GM12878 (cell line): ENCODE data around the gene SLC24A3. TPM values are rescaled to one million over a fixed set of nuclear protein-coding genes. Genes with fewer than 3 reads are reported as not detected.

ENCODE experiments used
- ATAC-seq: fragments of 200-7000 bp; cut with Tn5 transposase; 3 replicates; pipeline ENCODE4 v1.9.1; 2020; ENCODE audit warnings: mild to moderate bottlenecking, moderate library complexity
- BruUV-seq: library from RNA; stranded (reverse); fragments of 400-500 nt; replicated peaks from 2 replicates; lab custom pipeline; 2021; lab: Mats Ljungman, UMichigan
- CTCF ChIA-PET: fragments of 300-600 bp; sonication (Branson Sonifier 250); formaldehyde crosslinking; extraction: SDS; loops from one replicate; lab custom pipeline; 2021; ENCODE audit warnings: inconsistent platforms; lab: Yijun Ruan, JAX
- POLR2A ChIA-PET: fragments of 350-600 bp; formaldehyde crosslinking; extraction: SDS; loops from one replicate; lab custom pipeline; 2021; ENCODE audit warnings: inconsistent platforms; lab: Charles Lee
- RAD21 ChIA-PET: fragments of 300-600 bp; sonication (Branson Sonifier 250); formaldehyde crosslinking; loops from one replicate; lab custom pipeline; 2023; ENCODE audit warnings: antibody characterized with exemption; ENCODE audit not compliant: unreplicated experiment; lab: Charles Lee
- SMC1A ChIA-PET: fragments of 300-600 bp; sonication (Branson Sonifier 250); formaldehyde crosslinking; loops from one replicate; lab custom pipeline; 2023; ENCODE audit not compliant: unreplicated experiment, uncharacterized antibody; lab: Charles Lee
- DNase-seq: peaks from one replicate; pipeline ENCODE4 v3.0.0-alpha.2; 2011; ENCODE audit warnings: low read depth, low spot score
- FAIRE-seq: peaks from 3 replicates; lab custom pipeline; 2011; peaks lifted over from hg19 to GRCh38; lab: Jason Lieb, UNC
- H2AFZ ChIP-seq: 2 replicates; pipeline ENCODE4 v1.6.0; 2011; ENCODE audit warnings: low read depth, low read length, control low read depth; ENCODE audit not compliant: control insufficient read depth
- H3K27ac ChIP-seq: 2 replicates; pipeline ENCODE4 v1.5.1; 2011; ENCODE audit warnings: control low read depth; ENCODE audit not compliant: control insufficient read depth, insufficient read depth
- H3K27me3 ChIP-seq, 2 experiments: replicated peaks in 1 of 2; 2 replicates each; pipeline versions ENCODE4 v1.6.0 to v1.6.1; 2011; ENCODE audit warnings: low read length in 1 of 2; ENCODE audit not compliant: control insufficient read depth in 2 of 2, insufficient read depth in 2 of 2
- H3K36me3 ChIP-seq, 2 experiments: 2 replicates each; pipeline ENCODE4 v1.5.1; 2011; ENCODE audit warnings: low read length in 1 of 2; ENCODE audit not compliant: control insufficient read depth in 2 of 2, insufficient read depth in 2 of 2
- H3K4me1 ChIP-seq: 2 replicates; pipeline ENCODE4 v1.6.1; 2011; ENCODE audit warnings: mild to moderate bottlenecking, low read length, moderate library complexity, mixed read lengths; ENCODE audit not compliant: control insufficient read depth, insufficient read depth
- H3K4me2 ChIP-seq: 2 replicates; pipeline ENCODE4 v1.6.0; 2011; ENCODE audit warnings: control low read depth; ENCODE audit not compliant: control insufficient read depth, insufficient read depth
- H3K4me3 ChIP-seq: fragments of 200-600 bp; sonication (generic); 2 replicates; pipeline ENCODE4 v1.5.1; 2016
- H3K79me2 ChIP-seq: 2 replicates; pipeline ENCODE4 v1.6.0; 2011; ENCODE audit warnings: low read length; ENCODE audit not compliant: control insufficient read depth, insufficient read depth
- H3K9ac ChIP-seq: 2 replicates; pipeline ENCODE4 v1.8.0; 2011; ENCODE audit warnings: low read length, control low read depth, mixed read lengths; ENCODE audit not compliant: control insufficient read depth, insufficient read depth
- H3K9me3 ChIP-seq: replicated peaks from 3 replicates; pipeline ENCODE4 v1.5.1; 2011; ENCODE audit warnings: mild to moderate bottlenecking, low read length; ENCODE audit not compliant: control insufficient read depth, insufficient read depth
- H4K20me1 ChIP-seq: 2 replicates; pipeline ENCODE4 v1.6.0; 2011; ENCODE audit not compliant: control insufficient read depth, insufficient read depth
- EP300 ChIP-seq, 2 experiments: fragments of 150-350 bp in 1 of 2; IDR thresholded peaks; 2 replicates each; pipeline ENCODE4 v1.6.1; 2011 to 2012; ENCODE audit warnings: low read depth in 2 of 2, low read length in 2 of 2, borderline replicate concordance in 1 of 2, improper control_type of control experiment in 1 of 2, inconsistent platforms in 1 of 2; ENCODE audit not compliant: control insufficient read depth in 1 of 2
- KAT2A ChIP-seq: conservative IDR thresholded peaks from 2 replicates; pipeline ENCODE4 v1.6.1; 2011; ENCODE audit warnings: low read depth, low read length; ENCODE audit not compliant: control insufficient read depth
- SMARCA5 ChIP-seq: fragments of 450-650 bp; IDR thresholded peaks from 2 replicates; pipeline ENCODE4 v1.6.1; 2017; ENCODE audit warnings: mild to moderate bottlenecking
- WGBS: methylation state at CpG from one replicate; pipeline ENCODE4 v1.1.6; 2016; ENCODE audit warnings: low lambda C conversion rate; ENCODE audit not compliant: insufficient replicate concordance, insufficient coverage; ENCODE audit errors: missing lambda C conversion rate; 5-methylcytosine and 5-hydroxymethylcytosine counted together
- in situ Hi-C: fragments of 300-500 bp; cut with MboI; formaldehyde crosslinking; loops from 9 replicates; pipeline ENCODE4 v1.14.3; 2018; ENCODE audit warnings: mixed read lengths
- intact Hi-C: fragments of 100-400 bp; cut with micrococcal nuclease; formaldehyde crosslinking; loops from one replicate; pipeline ENCODE4 v1.14.2; 2022; ENCODE audit not compliant: unreplicated experiment
- polyA plus RNA-seq, 11 experiments: library from polyadenylated mRNA; depleted of rRNA in 4 of 11; unstranded in 6 of 11; stranded (reverse) in 5 of 11; fragments of >200 nt; fragmentation: Nextera tagmentation in 4 of 11; fragmentation: Illumina TruSeq in 1 of 11; extraction: Ambion mirVana in 4 of 11; extraction: Trizol in 1 of 11; gene quantifications; 1 replicate in 1 of 11; 2 replicates in 10 of 11; pipeline versions ENCODE4 v1.2.1 to v1.2.3, GENCODE V29; 2011 to 2016; ENCODE audit warnings: inconsistent platforms in 2 of 11, missing spikeins in 2 of 11, low read depth in 1 of 11
- total RNA-seq, 4 experiments: library from RNA; depleted of rRNA in 3 of 4; stranded (reverse); fragments of >200 nt in 3 of 4; fragmentation: Illumina TruSeq in 1 of 4; extraction: Trizol in 1 of 4; gene quantifications; 2 replicates each; pipeline versions ENCODE4 v1.2.1 to v1.2.3, GENCODE V29; 2013 to 2021
- TF ChIP-seq, protein P1 (sequence below): fragments of 450-650 bp; formaldehyde crosslinking; IDR thresholded peaks from 2 replicates; pipeline ENCODE4 v1.4.0; 2020; ENCODE audit warnings: mild to moderate bottlenecking, moderate library complexity
- TF ChIP-seq, protein P2 (sequence below): fragments of 450-650 bp; IDR thresholded peaks from 2 replicates; pipeline ENCODE4 v1.6.1; 2016; ENCODE audit warnings: mild to moderate bottlenecking

SLC24A3 gene
- total and polyA plus RNA-seq, 10 of the 15 experiments (the other 5 are each of a cell fraction or from before 2014, with no cell fraction given): 0.04 TPM; not detected in 9

DNA sequence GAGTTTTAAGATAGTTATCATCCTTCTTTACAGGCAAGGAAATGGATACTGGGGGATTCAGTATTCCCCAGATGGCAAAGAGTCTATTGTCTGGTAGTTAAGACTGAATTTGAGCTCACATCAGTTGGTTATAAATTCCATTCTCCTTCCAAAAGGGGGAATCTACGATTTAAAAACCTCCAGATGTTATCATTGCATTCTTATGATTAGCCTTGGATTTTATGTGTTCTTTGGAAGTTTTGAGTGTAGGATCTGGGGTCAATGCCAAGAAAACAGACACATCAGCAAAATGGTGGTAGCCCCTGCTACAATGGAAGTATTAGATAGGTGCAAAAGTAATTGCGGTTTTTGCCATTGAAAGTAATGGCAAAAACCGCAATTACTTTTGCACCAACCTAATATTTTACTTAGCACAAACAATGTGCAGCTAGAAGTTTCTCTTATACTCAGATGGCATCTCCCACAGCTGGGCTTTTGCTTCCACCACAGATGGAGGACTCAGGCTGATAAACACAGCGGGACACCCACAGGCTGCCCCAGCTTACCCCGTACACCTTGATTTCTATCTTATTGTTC, 377.4 kb downstream of the SLC24A3 start:
- no peak for ATAC-seq
- intact Hi-C loops: loop anchor here (10.0 kb wide), 1 partner anchor 1175 kb away; no protein-coding TSS in a partner anchor
- in situ Hi-C loops: no loop called here
- H2AFZ ChIP-seq: no peak overlapping the region
- H3K79me2 ChIP-seq: no peaks in the 10 kb centered on the region
- H3K4me1 ChIP-seq: no peaks in the 10 kb centered on the region
- no peaks in the 10 kb centered on the region for H3K36me3 ChIP-seq
- H3K4me3 ChIP-seq: no peak overlapping the region
- no peak overlapping the region for H3K4me2 ChIP-seq
- ChIA-PET SMC1A (interaction anchor here (0.6 to 1.2 kb wide), 4 partner anchors 14 to 385 kb away, joined by 3 to 6 read pairs (median 3); no protein-coding TSS in a partner anchor), RAD21 (interaction anchor here (0.8 kb wide), 1 partner anchor 9 kb away, joined by 3 read pairs; no protein-coding TSS in a partner anchor), POLR2A (interaction anchor here (0.9 kb wide), 1 partner anchor 71 kb away, joined by 3 read pairs; no protein-coding TSS in a partner anchor), CTCF (interaction anchor here (0.6 to 3.4 kb wide), 4 partner anchors 72 to 957 kb away, joined by 3 to 24 read pairs (median 3); no protein-coding TSS in a partner anchor)
- no peak overlapping the region for H3K9ac ChIP-seq
- no peak overlapping the region for H3K27ac ChIP-seq
- no peaks in the 10 kb centered on the region; a peak in 1 of 4 replicates for H3K27me3 ChIP-seq
- TF ChIP-seq EP300 (IDR thresholded peaks at IDR 0.05; ENCODE audit: borderline replicate concordance in 1 of 2, control insufficient read depth in 1 of 2, low read depth in 2 of 2, low read length in 2 of 2): no peak
- TF ChIP-seq KAT2A: no peak
- TF ChIP-seq, protein P1, sequence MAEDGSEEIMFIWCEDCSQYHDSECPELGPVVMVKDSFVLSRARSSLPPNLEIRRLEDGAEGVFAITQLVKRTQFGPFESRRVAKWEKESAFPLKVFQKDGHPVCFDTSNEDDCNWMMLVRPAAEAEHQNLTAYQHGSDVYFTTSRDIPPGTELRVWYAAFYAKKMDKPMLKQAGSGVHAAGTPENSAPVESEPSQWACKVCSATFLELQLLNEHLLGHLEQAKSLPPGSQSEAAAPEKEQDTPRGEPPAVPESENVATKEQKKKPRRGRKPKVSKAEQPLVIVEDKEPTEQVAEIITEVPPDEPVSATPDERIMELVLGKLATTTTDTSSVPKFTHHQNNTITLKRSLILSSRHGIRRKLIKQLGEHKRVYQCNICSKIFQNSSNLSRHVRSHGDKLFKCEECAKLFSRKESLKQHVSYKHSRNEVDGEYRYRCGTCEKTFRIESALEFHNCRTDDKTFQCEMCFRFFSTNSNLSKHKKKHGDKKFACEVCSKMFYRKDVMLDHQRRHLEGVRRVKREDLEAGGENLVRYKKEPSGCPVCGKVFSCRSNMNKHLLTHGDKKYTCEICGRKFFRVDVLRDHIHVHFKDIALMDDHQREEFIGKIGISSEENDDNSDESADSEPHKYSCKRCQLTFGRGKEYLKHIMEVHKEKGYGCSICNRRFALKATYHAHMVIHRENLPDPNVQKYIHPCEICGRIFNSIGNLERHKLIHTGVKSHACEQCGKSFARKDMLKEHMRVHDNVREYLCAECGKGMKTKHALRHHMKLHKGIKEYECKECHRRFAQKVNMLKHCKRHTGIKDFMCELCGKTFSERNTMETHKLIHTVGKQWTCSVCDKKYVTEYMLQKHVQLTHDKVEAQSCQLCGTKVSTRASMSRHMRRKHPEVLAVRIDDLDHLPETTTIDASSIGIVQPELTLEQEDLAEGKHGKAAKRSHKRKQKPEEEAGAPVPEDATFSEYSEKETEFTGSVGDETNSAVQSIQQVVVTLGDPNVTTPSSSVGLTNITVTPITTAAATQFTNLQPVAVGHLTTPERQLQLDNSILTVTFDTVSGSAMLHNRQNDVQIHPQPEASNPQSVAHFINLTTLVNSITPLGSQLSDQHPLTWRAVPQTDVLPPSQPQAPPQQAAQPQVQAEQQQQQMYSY (CRISPR knock-in tag): no peak
- TF ChIP-seq, protein P2, sequence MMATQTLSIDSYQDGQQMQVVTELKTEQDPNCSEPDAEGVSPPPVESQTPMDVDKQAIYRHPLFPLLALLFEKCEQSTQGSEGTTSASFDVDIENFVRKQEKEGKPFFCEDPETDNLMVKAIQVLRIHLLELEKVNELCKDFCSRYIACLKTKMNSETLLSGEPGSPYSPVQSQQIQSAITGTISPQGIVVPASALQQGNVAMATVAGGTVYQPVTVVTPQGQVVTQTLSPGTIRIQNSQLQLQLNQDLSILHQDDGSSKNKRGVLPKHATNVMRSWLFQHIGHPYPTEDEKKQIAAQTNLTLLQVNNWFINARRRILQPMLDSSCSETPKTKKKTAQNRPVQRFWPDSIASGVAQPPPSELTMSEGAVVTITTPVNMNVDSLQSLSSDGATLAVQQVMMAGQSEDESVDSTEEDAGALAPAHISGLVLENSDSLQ: no peak
- TF ChIP-seq SMARCA5: no peak
- no TSS peak for BruUV-seq
- WGBS: 70% methylated on average over 5 of the region's 5 CpGs
- FAIRE-seq: no peak
- H3K9me3 ChIP-seq: no peaks in the 10 kb centered on the region; the same call in 2 of the 3 replicates
- no peak for DNase-seq
- H4K20me1 ChIP-seq: no peaks in the 10 kb centered on the region
